ENCODE results near the gene TRIM44.
A peak's percentile ranks its signal among the peaks of the same experiment; 100 is the strongest.
"Not testable (repeated sequence)": the region's sequence is repeated elsewhere in the genome, so short reads cannot be mapped to it uniquely, and the experiment has no call there.

Gene TRIM44

DNA sequence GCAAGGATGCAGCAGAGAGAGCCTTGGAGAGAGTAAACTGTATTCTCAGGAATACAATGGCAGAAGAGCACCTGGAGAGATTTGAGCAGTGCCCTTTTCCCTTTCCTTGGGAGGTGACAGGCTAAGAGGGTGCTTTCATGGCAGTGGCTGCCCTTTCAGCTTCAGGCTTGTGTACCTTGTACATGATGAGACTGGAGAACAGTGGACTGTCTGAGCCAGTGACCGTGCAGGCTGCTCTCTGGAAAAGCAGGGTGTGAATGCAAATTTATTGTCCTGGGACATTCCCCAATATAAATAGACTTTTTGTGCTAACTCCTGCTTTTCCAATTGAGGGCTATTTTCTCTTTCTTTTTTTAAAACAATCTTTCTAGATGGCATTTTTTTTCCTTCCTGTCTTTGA, 99.3 kb downstream of the TRIM44 start:
- DNase-seq, result no peak

DNA sequence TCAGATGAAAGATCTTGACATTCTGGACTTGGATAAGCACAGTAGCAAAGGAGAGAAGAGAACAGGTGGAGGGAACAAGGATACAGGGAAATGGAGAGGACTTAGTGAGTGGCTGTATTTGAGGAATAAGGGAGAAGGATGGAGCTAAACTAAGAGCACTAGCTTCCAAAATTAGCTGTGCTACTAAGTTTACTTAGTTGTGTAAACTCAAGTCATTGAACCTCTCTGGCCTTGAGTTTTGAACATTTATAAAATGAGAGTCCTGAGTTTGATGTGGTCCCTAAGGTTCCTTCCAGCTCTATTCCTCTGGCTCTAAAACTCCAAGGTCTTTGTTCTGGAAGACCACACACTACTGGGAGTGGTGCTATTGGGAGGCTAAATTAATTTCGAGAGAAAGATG, 100.7 kb downstream of the TRIM44 start:
- DNase-seq, result no peak

DNA sequence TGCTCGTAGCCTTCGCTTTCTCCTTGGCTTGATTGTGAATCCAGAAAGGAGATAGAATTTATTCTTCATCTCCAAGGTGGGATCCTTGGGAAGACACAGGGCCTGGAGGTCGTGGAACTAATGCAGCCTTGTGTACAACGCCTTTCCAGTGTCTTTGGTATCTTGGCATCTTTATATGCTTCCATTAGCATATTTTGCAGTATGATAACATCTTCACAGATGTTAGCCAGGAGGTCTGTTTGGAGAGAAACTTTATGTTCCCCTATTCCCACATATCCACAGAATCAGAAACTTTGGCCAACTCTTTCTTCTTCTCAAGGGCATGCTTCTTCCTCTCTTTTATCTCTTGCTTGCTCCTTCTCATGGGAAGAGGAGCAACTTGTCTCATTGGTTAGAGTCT, 101.2 kb downstream of the TRIM44 start:
- no peak for DNase-seq

DNA sequence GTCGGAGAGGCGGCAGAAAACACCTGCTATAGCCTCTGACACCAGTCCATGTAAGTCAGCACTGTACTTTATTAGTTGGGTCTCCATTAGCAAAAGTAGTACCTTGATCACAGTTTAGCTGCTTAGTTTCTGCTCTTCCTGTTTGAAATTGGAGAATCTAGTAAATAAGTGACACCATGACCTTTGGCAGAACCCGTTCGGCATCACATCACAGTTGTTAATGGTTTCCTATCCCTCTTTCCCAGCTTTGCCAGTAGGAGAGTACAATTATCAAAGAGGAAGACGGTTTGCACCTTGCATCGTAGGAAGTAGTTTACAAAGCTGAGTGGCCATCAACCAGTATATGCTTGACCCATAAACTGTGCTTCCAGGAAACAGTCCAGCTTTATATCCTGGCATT, 101.8 kb downstream of the TRIM44 start:
- no peak for DNase-seq

DNA sequence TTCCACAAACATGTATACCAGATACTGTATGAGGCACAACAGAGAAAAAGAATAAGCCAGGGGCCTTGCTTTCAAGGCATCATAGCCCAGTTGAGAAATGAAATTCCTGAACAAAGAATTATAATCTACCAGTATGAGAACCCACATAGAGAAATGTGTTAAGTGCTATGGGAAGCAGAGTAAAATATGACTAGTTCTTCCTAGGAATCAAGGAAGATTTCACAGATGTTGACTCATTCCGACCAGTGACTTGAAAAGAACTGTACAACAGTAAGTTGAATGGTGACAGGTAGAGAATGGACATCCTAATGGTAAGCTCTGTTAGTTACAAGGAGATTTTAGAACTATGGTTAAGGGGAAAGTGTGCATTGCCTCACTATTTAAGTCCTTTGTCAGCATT, 102.6 kb downstream of the TRIM44 start:
- DNase-seq, result no peak

DNA sequence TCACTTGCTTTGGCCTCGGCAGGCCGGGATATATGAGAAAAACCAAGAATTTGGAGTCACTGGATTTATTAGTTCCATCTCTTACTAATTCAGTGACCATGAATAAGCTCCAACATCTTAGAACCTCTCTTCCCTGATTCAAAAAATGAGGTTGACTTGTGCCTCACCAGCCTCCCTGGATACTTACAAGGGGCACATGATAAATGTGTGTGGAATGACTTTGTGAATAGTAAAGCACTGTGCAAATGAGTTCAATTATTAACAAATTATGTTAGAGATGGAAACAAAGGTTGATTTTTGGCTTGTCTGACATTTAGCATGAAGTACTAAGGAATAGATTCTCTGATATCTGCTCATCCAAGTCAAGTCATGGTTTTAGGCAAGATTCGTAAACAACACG, 104.1 kb downstream of the TRIM44 start:
- DNase-seq, result no peak

DNA sequence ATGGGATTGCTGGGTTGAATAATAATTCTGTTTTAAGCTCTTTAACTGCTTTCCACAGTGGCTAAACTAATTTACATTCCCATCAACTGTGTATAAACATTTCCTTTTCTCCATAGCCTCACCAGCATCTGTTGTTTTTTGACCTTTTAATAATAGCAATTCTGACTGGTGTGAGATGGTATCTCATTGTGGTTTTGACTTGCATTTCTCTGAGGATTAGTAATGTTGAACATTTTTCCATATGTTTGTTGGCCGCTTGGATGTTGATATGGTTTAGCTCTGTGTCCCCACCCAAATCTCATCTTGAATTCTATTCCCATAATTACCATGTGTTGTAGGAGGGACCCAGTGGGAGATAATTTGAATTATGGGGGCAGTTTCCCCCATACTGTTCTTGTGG, 107.8 kb downstream of the TRIM44 start:
- not testable (repeated sequence) for DNase-seq

DNA sequence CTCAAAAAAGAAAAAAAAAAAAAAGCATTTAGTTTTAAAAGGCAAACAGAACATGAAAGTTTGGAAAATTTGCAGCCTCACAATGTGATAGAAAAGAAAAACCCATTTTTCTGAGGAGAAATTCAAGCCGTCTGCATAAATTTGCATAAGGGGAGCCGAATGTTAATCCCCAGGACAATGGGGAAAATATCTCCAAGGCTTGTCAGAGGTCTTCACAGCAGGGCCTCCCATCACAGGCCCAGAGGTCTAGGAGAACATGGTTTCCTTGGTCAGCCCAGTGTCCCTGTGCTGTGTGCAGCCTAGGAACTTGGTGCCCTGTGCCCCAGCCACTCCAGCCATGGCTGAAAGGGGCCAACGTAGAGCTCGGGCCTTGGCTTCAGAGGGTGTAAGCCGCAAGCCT, 109.1 kb downstream of the TRIM44 start:
- DNase-seq, result no peak

DNA sequence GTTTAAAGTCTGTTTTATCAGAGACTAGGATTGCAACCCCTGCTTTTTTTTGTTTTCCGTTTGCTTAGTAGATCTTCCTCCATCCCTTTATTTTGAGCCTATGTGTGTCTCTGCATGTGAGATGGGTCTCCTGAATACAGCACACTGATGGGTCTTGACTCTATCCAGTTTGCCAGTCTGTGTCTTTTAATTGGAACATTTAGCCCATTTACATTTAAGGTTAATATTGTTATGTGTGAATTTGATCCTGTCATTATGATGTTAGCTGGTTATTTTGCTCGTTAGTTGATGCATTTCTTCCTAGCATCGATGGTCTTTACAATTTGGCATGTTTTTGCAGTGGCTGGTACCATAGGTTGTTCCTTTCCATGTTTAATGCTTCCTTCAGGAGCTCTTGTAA, 114.7 kb downstream of the TRIM44 start:
- DNase-seq, result not testable (repeated sequence)

DNA sequence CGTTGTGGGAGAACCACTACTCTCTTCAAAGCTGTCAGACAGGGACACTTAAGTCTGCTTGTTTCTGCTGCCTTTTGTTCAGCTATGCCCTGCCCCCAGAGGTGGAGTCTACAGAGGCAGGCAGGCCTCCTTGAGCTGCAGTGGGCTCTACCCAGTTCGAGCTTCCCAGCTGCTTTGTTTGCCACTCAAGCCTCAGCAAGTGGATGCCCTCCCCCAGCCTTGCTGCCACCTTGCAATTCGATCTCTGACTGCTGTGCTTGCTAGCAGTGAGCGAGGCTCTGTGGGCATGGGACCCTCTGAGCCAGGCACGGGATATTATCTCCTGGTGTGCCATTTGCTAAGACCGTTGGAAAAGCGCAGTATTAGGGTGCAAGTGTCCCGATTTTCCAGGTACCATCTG, 116.4 kb downstream of the TRIM44 start:
- not testable (repeated sequence) for DNase-seq

DNA sequence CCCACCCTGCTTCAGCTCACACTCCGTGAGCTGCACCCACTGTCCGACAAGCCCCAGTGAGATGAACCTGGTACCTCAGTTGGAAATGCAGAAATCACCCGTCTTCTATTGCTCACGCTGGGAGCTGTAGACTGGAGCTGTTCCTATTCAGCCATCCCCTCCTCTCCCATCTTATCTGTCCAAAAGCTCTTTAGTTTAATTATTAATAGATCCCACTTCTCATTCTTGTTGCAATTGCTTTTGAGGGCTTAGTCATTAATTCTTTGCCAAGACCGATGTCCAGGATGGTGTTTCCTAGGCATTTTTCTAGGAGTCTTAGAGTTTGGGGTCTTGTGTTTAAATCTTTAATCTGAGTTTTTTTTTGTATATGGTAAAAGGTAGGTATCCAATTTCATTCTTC, 116.8 kb downstream of the TRIM44 start:
- no peak for DNase-seq

DNA sequence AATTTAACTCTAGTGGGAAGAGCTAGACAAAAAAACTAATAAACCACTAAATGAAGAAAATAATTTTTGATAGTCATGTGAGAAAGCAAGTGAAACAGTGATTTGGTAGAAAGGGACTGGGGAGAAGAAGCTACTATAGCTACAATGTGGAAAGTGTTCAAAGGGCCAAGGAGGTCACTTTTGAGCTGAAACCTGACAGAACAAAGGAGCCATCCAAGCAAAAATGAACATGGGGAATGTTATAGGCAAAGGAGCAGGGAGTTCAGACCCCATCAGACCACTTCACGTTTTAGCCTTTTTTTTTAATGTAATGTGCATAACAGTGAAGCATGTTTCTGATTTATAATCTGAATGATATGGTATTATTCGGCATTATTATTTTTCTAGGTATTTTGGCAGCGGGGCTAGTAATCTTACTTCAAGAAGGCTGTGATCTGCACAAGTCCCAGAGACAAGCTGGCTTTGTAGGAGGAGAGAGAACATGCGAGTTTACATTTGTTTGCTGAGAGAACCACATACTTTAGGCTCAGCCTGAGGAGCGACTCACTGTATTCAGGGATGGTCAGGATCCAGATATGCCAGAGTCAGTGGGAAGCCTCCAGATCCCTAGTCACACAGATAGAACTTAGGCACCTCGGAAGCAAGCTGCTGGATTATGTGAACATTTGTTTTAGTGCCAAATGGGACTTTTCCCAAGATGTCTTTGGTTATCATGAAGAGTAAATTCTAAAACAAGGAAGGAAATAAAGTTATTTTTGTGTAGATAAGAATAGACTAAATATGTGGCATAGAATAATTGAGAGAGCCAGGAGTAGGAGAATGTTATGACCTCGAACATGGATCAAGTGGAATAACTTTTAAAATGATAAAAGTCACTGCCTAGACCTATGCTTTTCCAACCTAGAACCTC, 118.6 kb downstream of the TRIM44 start:
- DNase-seq, result no peak

DNA sequence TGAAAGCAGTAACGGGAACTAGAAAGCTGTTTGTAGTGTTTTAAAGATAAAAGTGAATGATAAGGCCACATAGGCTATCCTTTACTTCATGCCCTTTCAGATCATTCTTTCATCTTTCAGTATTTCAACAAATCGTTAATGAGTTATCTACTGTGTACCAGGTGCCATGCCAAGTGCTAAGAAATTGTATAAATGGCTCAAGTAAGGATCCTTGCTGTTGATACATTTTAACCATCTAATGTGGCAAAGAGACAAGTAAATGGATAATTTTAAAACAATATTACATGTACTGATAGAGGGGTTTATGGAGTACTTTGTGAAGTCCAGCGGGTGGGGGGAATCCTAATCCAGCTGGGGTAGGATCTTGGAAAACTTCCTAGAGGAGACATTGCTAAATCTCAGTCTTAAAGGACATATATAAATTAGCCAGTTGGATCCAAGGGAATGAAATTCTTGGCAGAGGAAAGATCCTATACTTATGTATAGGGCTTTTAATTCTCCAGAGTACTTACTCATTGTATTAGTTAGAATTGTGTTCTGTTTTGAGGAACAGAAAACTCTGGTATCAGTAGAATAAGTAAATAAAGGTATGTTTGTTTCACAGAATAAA, 119.4 kb downstream of the TRIM44 start:
- no peak for DNase-seq

DNA sequence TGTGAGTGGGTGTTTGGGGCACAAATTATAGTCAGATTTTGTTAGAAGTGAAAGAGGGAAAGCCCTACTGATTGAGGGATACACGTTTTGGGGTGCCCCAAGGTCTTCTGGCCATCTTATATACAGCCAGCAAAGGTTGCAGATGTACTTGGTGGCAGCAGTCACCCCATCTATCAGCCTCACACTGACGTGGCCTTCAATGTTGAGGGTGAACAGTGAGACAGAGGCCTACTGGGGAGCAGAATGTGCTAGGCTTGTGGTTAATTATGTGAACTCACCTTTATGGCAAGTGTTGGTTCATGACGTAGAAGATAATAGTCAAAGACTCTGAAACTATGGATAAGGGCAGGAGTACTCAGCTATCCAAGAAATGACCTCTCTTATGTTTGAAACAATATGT, 121.2 kb downstream of the TRIM44 start:
- no peak for DNase-seq

DNA sequence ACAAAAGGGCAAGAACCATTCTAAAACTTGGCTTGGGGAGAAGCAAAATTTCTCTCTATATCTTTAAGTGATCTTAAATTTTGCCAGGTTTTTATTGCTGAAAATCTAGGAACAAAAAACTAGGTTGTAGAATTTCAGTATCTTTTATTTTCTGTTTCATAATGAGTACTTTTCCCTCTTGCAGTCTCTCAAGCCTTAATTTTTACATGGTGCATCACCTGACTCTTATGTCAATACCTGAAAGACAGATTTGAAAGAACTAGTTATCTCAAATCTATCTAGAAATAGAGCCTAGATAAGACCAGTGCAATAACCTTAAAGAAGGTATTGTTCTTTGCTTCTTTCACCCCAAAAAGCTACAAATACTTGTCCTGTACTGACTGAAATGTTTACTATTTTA, 122.1 kb downstream of the TRIM44 start:
- DNase-seq, result peak; percentile 6

DNA sequence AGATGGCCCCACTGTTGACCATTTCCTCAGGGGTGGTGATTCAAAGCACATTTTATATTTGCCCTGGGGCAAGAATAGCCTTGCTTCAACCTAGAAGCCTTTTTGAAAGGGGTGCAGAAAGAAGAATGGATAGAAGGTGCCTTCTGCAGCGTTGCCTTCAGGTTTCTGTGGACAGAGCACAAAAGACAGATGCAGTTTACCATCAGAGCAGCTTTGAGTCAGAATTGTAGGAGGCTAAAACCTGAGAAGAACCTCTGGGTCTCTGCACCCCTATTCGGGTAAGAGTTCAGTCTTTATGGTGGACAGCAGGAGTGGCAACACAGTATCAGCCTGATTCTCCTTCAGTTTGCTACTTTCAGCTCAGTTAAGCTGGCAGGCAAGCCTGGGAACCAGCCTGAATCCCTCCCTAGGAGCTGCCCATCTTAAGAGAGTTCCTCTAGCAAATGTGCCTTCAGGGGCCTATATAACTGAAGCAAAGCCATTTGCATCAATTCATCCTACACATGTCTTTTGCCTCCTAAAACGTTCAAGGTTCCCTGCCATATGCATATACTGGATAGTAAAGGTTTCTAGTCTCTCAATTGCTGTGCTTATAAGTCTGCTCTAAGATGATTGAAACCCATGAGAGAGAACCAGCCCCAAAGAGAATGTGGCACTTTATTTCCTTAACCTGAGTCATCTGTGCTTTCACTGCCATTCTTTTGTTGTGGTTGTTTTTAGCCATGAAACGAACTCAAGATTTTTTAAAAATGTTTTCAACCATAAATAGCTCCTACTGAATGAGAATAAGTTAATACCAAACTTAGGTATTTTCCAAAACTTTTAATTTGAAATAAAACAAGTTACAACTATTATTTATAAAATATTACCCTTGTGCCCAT, 123.0 kb downstream of the TRIM44 start:
- no peak for DNase-seq

DNA sequence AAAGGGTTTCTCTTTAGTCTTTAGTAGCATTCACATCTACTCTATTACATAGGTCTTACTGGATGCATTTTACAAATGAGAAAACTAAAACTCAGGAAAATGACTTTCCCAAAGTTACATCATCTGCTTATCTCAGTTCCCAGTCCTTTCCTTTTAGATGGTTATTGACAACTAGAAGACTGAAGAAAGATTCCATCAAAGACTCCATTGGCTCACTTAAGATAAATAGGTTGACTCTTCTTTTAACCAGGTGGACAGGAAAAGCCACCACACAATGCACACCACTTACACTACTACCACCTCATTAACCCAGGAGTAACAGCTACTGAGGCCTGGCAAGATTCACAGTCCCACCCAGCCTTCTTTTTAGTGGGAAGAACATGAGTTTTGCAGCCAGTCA, 123.6 kb downstream of the TRIM44 start:
- DNase-seq, result no peak

DNA sequence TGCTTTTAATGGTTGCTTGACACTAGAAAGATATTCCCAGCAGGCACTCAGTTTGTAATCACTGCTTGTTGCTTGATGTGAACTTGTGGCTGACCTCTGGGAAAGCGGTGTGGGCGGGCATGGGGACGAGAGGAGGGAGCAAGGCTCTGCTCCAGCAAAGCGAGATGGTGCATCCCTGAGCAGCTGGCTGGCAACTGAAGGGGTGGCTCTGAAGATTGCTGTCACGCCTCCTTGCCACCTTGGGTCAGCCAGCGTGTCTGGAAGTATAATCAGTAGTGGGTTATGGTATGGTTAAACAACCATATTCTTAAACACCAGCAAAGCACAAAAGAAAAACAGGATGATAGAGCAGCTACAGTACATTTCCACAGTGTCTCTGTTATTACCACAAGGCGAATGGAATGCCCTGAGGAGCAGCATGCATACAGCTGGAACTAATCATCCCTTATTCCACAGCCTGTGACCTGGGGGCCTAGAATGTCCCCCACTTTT, 124.5 kb downstream of the TRIM44 start:
- no peak for DNase-seq

DNA sequence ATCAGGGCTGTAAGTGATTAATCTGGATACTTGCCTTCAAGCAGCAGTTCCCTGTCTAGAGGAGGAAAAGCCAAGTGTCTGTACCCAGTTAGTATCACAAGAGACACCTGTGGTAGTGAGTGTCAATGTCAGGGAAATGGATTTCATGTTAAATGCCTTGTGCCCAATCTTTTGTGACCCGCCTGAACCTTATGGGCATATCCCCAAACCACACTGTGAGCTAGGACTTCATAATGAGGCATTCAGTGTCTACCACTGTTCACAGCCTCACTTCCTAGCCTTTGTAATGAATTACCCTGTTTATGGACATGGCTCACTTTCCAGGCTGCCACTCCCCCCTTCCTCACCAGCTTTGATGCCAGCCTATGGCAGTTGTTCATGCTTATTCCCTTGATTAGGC, 125.1 kb downstream of the TRIM44 start:
- no peak for DNase-seq

DNA sequence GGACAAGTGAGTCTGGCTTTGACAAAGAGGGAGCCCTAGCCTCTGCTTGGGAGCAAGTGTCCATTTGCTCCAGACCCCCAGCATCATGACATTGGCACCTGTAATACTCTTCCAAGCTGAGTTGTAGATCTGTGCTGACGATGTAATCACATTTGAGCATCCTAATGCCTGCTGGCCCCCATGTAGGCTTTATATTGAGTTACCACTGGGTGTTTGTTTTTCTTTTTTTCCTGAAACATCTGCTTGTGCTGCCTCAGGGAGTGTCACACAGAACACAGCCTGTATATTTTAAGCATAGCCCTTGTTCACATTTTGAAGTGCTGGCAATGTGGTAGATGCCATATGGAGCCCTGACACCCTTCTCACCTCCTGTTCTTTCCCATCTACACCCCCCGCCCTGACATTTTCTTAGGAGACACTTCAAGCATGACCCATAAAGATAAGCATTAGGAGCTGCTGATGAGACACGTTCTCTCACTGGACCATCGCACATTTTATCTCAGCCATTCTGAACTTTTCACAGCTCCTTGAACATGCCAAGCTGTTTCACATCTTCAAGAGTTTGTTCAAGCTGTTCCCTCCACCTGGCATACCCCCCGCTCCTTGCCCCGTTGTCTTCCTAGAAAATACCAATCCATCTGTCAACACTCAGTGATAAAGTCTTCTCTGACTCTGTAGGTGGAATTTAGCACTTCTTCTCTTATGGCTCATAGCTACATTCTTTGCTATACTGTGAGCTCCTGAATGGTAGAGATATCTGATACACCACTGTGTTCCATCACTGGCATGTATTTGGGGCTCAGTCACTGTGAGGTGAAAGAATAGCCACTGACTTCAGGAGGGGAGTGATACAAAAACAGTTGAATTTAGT, 128.7 kb downstream of the TRIM44 start:
- DNase-seq, result no peak

DNA sequence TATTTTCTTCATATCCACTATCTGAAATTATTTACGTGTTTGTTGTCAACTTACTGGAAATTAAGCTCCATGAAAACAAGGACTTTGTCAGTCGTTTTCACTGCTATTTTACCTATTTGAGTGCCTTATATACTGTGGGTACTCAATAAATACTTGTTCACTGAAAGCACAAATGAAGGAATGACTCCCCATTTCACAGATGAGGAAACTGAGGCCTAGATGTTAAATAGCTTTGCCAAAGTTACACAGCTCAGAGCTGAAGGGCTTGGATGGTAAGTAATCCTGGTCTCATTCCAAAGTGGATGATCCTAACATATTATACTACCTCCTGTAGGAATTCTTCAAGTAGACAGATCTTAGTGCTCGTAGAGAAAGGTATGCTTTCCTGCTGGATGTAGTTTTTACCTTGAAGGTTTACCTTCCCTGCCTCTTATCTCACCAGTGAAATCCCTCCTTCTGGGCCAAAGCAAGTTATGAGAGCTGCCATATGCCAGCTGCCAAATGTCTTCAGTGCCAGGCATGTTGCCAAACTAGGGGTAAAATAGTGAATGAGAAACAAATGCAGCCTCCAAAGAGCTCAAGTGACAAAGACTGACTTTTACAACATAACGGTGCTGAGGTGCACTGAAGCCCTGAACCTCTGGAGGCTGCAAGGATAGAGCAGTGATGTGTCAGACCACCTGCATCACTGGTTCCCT, 129.7 kb downstream of the TRIM44 start:
- DNase-seq, result no peak

DNA sequence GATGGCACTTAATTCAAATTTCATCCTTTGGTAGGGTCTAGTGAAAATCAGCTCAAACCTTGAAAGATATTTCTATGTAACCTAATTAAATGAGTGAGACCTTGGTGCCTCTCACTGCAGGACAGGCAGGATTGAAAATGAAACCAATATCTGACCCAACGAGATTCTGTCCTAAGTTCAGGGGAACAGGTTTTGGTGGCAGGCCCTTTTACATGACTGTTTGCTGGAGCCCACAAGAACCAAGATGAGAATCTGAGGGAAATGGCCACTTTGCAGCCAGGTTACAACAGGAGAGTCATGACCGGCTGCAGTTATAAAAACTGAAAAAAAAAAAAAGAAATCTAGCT, 130.2 kb downstream of the TRIM44 start:
- DNase-seq, result no peak

Data from inflammatory macrophage treated with lipopolysaccharide for 4 hours (primary cell).